Neuronal stem cell (in vitro differentiated cells): ENCODE results near the gene RNF145.

Experiments used
- DNase-seq: peaks from one replicate; pipeline ENCODE4 v3.0.0-alpha.2; 2013; ENCODE audit warnings: low spot score
- H2AFZ ChIP-seq: one replicate; pipeline ENCODE4 v1.6.1; 2013; ENCODE audit warnings: mild to moderate bottlenecking, low read length, inconsistent platforms
- H2AK5ac ChIP-seq: 2 replicates; pipeline ENCODE4 v1.6.1; 2013; ENCODE audit warnings: low read depth, mild to moderate bottlenecking, inconsistent platforms, low read length, moderate library complexity, mixed read lengths
- H2BK120ac ChIP-seq: 2 replicates; pipeline ENCODE4 v1.6.1; 2013; ENCODE audit warnings: low read depth, mild to moderate bottlenecking, inconsistent platforms, low read length, moderate library complexity, mixed read lengths
- H2BK12ac ChIP-seq: one replicate; pipeline ENCODE4 v1.6.1; 2013; ENCODE audit warnings: low read length, inconsistent platforms
- H2BK15ac ChIP-seq: 2 replicates; pipeline ENCODE4 v1.6.1; 2013; ENCODE audit warnings: mild to moderate bottlenecking, low read length, inconsistent platforms, mixed read lengths
- H2BK5ac ChIP-seq: one replicate; pipeline ENCODE4 v1.6.1; 2013; ENCODE audit warnings: inconsistent platforms, mild to moderate bottlenecking, low read length, moderate library complexity
- H3K14ac ChIP-seq: one replicate; pipeline ENCODE4 v1.6.1; 2013; ENCODE audit warnings: low read length, inconsistent platforms
- H3K18ac ChIP-seq: 2 replicates; pipeline ENCODE4 v1.6.1; 2013; ENCODE audit warnings: low read length, inconsistent platforms
- H3K23ac ChIP-seq: 2 replicates; pipeline ENCODE4 v1.6.1; 2013; ENCODE audit warnings: low read depth, mild to moderate bottlenecking, mixed read lengths, low read length, inconsistent platforms; ENCODE audit not compliant: poor library complexity
- H3K27ac ChIP-seq: replicated peaks from 3 replicates; pipeline ENCODE4 v1.5.1; 2013; ENCODE audit warnings: low read length, inconsistent platforms
- H3K27me3 ChIP-seq, 3 experiments: 2 replicates each; pipeline ENCODE4 v1.6.1; 2013; ENCODE audit warnings: low read length in 3 of 3, mild to moderate bottlenecking in 2 of 3, inconsistent platforms in 1 of 3, low read depth in 1 of 3, mixed read lengths in 1 of 3, moderate library complexity in 1 of 3; ENCODE audit not compliant: control insufficient read depth in 3 of 3, insufficient read depth in 3 of 3
- H3K36me3 ChIP-seq, 2 donors: replicated peaks in 1 of 2; 2 replicates each; pipeline ENCODE4 v1.6.1; 2013; ENCODE audit warnings: low read length in 2 of 2; ENCODE audit not compliant: control insufficient read depth in 2 of 2, insufficient read depth in 2 of 2
- H3K4ac ChIP-seq: 2 replicates; pipeline ENCODE4 v1.6.1; 2013; ENCODE audit warnings: inconsistent platforms, mild to moderate bottlenecking, low read length, moderate library complexity
- H3K4me1 ChIP-seq, 2 donors: 1 replicate in 1 of 2; 2 replicates in 1 of 2; pipeline ENCODE4 v1.6.1; 2013; ENCODE audit warnings: low read length in 2 of 2, low read depth in 1 of 2; ENCODE audit not compliant: control insufficient read depth in 2 of 2, insufficient read depth in 1 of 2
- H3K4me2 ChIP-seq: one replicate; pipeline ENCODE4 v1.6.1; 2013; ENCODE audit warnings: mild to moderate bottlenecking, low read length, inconsistent platforms; ENCODE audit not compliant: insufficient read depth, poor library complexity, severe bottlenecking
- H3K4me3 ChIP-seq, 2 donors: 2 replicates each; pipeline ENCODE4 v1.5.1; 2013; ENCODE audit warnings: low read length in 2 of 2, mild to moderate bottlenecking in 2 of 2, inconsistent platforms in 1 of 2, moderate library complexity in 1 of 2
- H3K79me1 ChIP-seq: one replicate; pipeline ENCODE4 v1.6.1; 2013; ENCODE audit warnings: low read depth, mild to moderate bottlenecking, inconsistent platforms, low read length, moderate library complexity
- H3K9ac ChIP-seq: one replicate; pipeline ENCODE4 v1.6.1; 2013; ENCODE audit warnings: mild to moderate bottlenecking, low read depth, low read length, inconsistent platforms; ENCODE audit not compliant: poor library complexity
- H3K9me3 ChIP-seq, 2 donors: replicated peaks in 1 of 2; 2 replicates each; pipeline versions ENCODE3 to v1.6.1; 2013; ENCODE audit warnings: low read length in 2 of 2, mild to moderate bottlenecking in 2 of 2, inconsistent platforms in 1 of 2, low read depth in 1 of 2, mixed read lengths in 1 of 2, moderate library complexity in 1 of 2; ENCODE audit not compliant: control insufficient read depth in 2 of 2, insufficient read depth in 1 of 2
- H4K8ac ChIP-seq: one replicate; pipeline ENCODE4 v1.6.1; 2013; ENCODE audit warnings: low read depth, mild to moderate bottlenecking, inconsistent platforms, low read length, moderate library complexity
- H4K91ac ChIP-seq: one replicate; pipeline ENCODE4 v1.6.1; 2013; ENCODE audit warnings: low read length, low read depth, mild to moderate bottlenecking, inconsistent platforms; ENCODE audit not compliant: poor library complexity
- WGBS, 2 donors: extraction: QIAGEN DNeasy Blood & Tissue Kit; methylation state at CpG; one replicate each; pipeline ENCODE4 v1.1.7; 2013; ENCODE audit warnings: missing lambda C conversion rate in 2 of 2, mixed read lengths in 1 of 2; ENCODE audit not compliant: insufficient read length in 2 of 2, insufficient replicate concordance in 1 of 2; ENCODE audit errors: extremely low coverage in 2 of 2; 5-methylcytosine and 5-hydroxymethylcytosine counted together

Gene RNF145

GRCh38 chr5:159181152-159181551, 28.2 kb downstream of the RNF145 start:
- Histone ChIP-seq H3K79me1 (no peaks in the 10 kb centered on the region), H2BK120ac (no peak overlapping the region), H3K14ac (no peak overlapping the region), H2AFZ (no peak overlapping the region), H3K18ac (no peak overlapping the region), H3K23ac (no peak overlapping the region), H2BK5ac (no peak overlapping the region), H3K36me3 (peaks cover under 1 to 68% of the 10 kb centered on the region in 2 donors), H2BK12ac (no peak overlapping the region), H3K27ac (no peak overlapping the region), H4K91ac (no peak overlapping the region), H2BK15ac (no peak overlapping the region), H3K4me2 (no peak overlapping the region), H2AK5ac (no peak overlapping the region), H3K4me3 (no peak overlapping the region), H4K8ac (no peak overlapping the region), H3K27me3 (no peaks in the 10 kb centered on the region), H3K9ac (no peak overlapping the region), H3K9me3 (peaks cover 0 to 3% of the 10 kb centered on the region in 2 donors), H3K4me1 (peaks cover 0 to 8% of the 10 kb centered on the region in 2 donors), H3K4ac (no peak overlapping the region)
- no peak for DNase-seq

GRCh38 chr5:159179529-159180305, 29.6 kb downstream of the RNF145 start:
- no peak overlapping the region for H3K14ac ChIP-seq

GRCh38 chr5:159178978-159179377, 30.4 kb downstream of the RNF145 start:
- Histone ChIP-seq H3K4ac (no peak overlapping the region), H3K4me2 (no peak overlapping the region), H3K9ac (no peak overlapping the region), H3K36me3 (peaks cover 1 to 90% of the 10 kb centered on the region in 2 donors), H2BK12ac (no peak overlapping the region), H3K79me1 (no peaks in the 10 kb centered on the region), H3K27me3 (no peaks in the 10 kb centered on the region), H4K8ac (no peak overlapping the region), H3K23ac (no peak overlapping the region), H2BK5ac (no peak overlapping the region), H2BK15ac (no peak overlapping the region), H3K14ac (no peak overlapping the region), H2AFZ (no peak overlapping the region), H2AK5ac (no peak overlapping the region), H4K91ac (no peak overlapping the region), H3K9me3 (peaks cover 0 to 10% of the 10 kb centered on the region in 2 donors), H3K4me1 (peaks cover 0 to 2% of the 10 kb centered on the region in 2 donors), H2BK120ac (no peak overlapping the region), H3K27ac (no peak overlapping the region), H3K4me3 (no peak overlapping the region), H3K18ac (no peak overlapping the region)
- DNase-seq: no peak
- WGBS, 2 donors: no CpG with 5 or more reads among the region's 2 CpGs

More at GRCh38 chr5:159179529-159180305, 29.6 kb downstream of the RNF145 start:
- Histone ChIP-seq H3K4ac (no peak overlapping the region), H2BK15ac (no peak overlapping the region), H2BK12ac (no peak overlapping the region), H3K27ac (no peak overlapping the region), H3K9me3 (peaks cover 0 to 10% of the 10 kb centered on the region in 2 donors), H3K4me2 (no peak overlapping the region), H4K91ac (no peak overlapping the region), H2AK5ac (no peak overlapping the region), H3K18ac (no peak overlapping the region), H3K36me3 (peaks cover 1 to 82% of the 10 kb centered on the region in 2 donors), H3K4me3 (no peak overlapping the region), H4K8ac (no peak overlapping the region), H2AFZ (no peak overlapping the region), H3K9ac (no peak overlapping the region), H3K23ac (no peak overlapping the region), H3K27me3 (no peaks in the 10 kb centered on the region), H3K4me1 (peaks cover 0 to 2% of the 10 kb centered on the region in 2 donors), H3K79me1 (no peaks in the 10 kb centered on the region), H2BK120ac (no peak overlapping the region), H2BK5ac (no peak overlapping the region)
- no CpG with 5 or more reads among the region's 3 CpGs for WGBS, 2 donors
- no peak for DNase-seq

- WGBS, 2 donors: no CpG with 5 or more reads among the region's 1 CpG
- no peak for DNase-seq
- H3K23ac ChIP-seq: no peak overlapping the region
- no peak overlapping the region for H4K8ac ChIP-seq
- no peak overlapping the region for H4K91ac ChIP-seq
- no peak overlapping the region for H2AK5ac ChIP-seq
- no peak overlapping the region for H2BK12ac ChIP-seq
- H2BK120ac ChIP-seq: no peak overlapping the region
- no peak overlapping the region for H3K4me2 ChIP-seq
- no peaks in the 10 kb centered on the region for H3K27me3 ChIP-seq
- H3K4me3 ChIP-seq: no peak overlapping the region
- H2BK5ac ChIP-seq: no peak overlapping the region
- no peak overlapping the region for H3K27ac ChIP-seq
- H3K36me3 ChIP-seq: peaks cover 4 to 97% of the 10 kb centered on the region in 2 donors
- H3K9ac ChIP-seq: no peak overlapping the region
- H3K9me3 ChIP-seq: peaks cover 0 to 10% of the 10 kb centered on the region in 2 donors
- no peaks in the 10 kb centered on the region for H3K4me1 ChIP-seq
- no peak overlapping the region for H2BK15ac ChIP-seq
- H3K14ac ChIP-seq: no peak overlapping the region
- no peak overlapping the region for H3K4ac ChIP-seq
- H2AFZ ChIP-seq: no peak overlapping the region
- no peak overlapping the region for H3K18ac ChIP-seq
- peaks cover 2% of the 10 kb centered on the region for H3K79me1 ChIP-seq
Measured at GRCh38 chr5:159175547-159175946, 33.8 kb downstream of the RNF145 start.
